ENCODE results near the gene ABHD5.

ABHD5 gene

GRCh38 chr3:43710607-43711006 is 19.9 kb downstream of the ABHD5 start:
- in situ Hi-C loops (cut with HindIII; ENCODE audit: low sequenced_read_pairs): no loop called here

DNA sequence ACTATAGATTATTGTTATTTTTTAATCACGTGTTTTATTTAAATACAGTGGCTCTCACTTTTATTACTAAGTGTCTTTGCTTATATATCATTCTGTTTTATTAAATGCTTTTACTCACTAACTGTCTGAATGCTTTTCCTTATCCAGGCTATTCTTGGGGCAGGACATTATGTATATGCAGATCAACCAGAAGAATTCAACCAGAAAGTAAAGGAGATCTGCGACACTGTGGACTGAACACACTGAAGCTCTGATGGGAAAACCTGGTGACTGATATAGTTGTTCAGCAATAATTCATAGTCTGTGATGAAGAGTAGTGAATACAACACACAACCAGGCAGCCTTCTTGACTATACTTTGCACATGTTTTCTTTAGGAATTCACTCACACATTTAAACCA is 27.6 kb downstream of the ABHD5 start:
- in situ Hi-C loops (cut with HindIII; ENCODE audit: low sequenced_read_pairs): no loop called here

DNA sequence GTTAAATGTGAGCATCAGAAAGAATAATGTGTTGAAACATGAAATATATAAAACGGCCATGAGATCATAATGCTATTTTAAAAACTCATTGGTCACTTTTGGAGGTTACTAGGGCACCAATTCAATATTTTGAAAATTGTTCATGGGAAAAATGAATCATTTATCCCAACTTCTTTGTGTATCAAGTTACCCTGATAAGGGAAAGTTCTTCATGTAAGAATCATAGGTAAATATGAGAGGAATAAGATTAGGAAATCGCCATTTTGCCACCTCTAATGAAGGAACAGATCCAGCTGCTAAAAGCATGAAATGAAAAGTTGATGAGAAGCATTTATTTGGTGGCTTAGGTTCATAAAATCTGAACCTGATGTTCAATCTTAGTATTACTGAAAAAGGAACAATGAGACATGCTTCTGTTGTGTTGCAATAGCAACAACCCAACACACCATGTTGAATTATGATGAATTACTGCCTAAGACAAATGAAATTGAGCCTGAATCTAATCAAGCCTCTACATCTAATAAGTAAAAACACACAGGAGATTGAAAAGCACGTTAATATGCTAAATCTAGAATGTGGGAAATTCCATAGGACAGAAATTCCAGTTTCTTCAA is 32.5 kb downstream of the ABHD5 start:
- in situ Hi-C loops (cut with HindIII; ENCODE audit: low sequenced_read_pairs): no loop called here

GRCh38 chr3:43726521-43726920 is 35.8 kb downstream of the ABHD5 start:
- in situ Hi-C loops (cut with HindIII; ENCODE audit: low sequenced_read_pairs): no loop called here

DNA sequence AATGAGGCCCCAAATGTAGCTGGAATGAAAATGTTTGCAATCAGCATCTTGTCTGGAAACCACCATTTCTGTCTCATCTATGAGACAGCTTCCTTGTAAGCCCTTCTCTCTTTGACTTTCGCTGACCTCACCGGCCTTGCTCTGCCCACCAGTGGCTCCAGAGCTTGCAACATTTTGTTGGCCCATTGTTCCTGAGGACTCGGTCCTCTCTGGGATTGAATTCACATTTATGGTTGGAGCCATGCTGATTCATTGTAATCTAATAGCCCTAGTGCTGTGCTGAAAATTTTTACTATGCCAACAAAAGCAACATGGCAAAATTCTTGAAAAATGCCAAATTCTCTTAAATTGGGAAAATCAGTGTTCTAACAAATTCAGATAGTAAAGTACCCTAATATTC is 37.2 kb downstream of the ABHD5 start:
- in situ Hi-C loops (cut with HindIII; ENCODE audit: low sequenced_read_pairs): no loop called here

DNA sequence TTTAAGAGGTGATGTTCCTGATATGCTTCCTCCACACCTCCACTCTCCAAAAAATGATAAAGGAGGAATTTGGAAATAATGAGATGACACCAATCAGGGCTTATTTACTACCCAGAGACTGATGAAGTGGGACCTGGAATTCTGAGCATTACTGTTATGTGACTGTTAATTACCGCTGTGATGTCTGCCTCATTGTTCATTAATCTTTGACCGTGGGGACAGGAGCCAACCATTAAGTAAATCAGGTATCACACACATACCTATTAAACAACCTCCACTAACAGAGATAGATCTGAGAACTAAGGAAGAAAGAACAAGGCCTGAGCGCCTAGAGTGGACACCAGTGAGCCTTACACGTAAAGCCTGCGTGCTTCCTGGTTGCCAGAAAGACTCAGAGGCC is 37.7 kb downstream of the ABHD5 start:
- in situ Hi-C loops (cut with HindIII; ENCODE audit: low sequenced_read_pairs): no loop called here

GRCh38 chr3:43728947-43729346 is 38.2 kb downstream of the ABHD5 start:
- in situ Hi-C loops (cut with HindIII; ENCODE audit: low sequenced_read_pairs): no loop called here

DNA sequence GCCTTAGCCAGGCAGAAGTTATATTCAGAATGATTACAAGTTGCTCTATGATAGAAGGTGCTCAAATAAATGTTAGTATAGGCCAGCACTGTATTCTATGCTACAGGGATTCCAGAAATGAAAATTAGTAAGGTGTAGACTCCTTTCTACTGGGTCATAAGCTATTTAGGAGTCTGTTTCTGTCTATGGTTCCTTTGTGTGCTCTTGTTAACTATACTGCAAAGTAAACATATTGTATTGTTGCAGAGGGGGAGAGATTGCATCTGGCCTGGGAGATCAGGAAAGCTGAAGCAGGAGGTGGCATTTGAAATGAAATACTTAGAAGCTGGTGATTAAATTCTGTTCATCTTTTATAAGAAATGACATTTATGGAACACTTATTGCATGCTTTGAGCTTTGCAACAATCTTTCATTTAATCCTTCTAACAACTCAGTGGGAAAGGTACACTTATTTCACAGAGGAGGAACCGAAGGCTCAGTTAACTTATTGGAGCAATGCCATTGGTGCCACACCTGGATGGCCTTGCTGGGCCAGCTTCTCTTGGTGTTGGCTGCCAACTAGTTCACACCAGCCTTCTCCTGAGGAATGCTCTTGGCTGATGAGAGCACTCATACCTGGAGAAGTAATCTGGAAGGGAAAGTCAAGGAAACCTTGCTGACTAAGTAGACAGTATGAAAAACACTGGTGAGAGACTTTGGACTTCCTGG is 39.1 kb downstream of the ABHD5 start:
- in situ Hi-C loops (cut with HindIII; ENCODE audit: low sequenced_read_pairs): no loop called here

- in situ Hi-C loops (cut with HindIII; ENCODE audit: low sequenced_read_pairs): no loop called here
Observed at GRCh38 chr3:43732747-43733425, 42.1 kb downstream of the ABHD5 start.

- in situ Hi-C loops (cut with HindIII; ENCODE audit: low sequenced_read_pairs): no loop called here
Observed at GRCh38 chr3:43733459-43734384, 43.0 kb downstream of the ABHD5 start.

GRCh38 chr3:43734685-43735084 is 43.9 kb downstream of the ABHD5 start:
- in situ Hi-C loops (cut with HindIII; ENCODE audit: low sequenced_read_pairs): no loop called here

DNA sequence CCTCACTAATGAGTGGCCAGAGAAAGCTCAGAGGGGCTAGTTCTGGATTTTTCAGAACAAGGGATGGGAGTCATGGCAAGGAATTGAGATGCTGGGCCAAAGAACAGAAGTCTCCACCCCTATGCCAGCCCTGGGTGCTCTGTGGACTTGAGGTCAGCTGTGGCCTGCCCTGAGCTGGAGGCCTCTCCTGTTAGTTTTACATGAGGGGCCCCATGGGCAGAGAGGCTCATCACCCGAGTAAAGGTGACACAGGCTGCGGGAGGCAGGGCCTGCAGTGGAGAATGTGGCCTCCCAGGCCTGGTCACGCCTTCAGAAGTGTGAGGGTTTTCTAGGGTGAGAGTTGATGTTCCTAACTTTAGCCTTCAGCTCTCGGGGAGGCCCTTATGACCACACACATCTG is 44.9 kb downstream of the ABHD5 start:
- in situ Hi-C loops (cut with HindIII; ENCODE audit: low sequenced_read_pairs): no loop called here

DNA sequence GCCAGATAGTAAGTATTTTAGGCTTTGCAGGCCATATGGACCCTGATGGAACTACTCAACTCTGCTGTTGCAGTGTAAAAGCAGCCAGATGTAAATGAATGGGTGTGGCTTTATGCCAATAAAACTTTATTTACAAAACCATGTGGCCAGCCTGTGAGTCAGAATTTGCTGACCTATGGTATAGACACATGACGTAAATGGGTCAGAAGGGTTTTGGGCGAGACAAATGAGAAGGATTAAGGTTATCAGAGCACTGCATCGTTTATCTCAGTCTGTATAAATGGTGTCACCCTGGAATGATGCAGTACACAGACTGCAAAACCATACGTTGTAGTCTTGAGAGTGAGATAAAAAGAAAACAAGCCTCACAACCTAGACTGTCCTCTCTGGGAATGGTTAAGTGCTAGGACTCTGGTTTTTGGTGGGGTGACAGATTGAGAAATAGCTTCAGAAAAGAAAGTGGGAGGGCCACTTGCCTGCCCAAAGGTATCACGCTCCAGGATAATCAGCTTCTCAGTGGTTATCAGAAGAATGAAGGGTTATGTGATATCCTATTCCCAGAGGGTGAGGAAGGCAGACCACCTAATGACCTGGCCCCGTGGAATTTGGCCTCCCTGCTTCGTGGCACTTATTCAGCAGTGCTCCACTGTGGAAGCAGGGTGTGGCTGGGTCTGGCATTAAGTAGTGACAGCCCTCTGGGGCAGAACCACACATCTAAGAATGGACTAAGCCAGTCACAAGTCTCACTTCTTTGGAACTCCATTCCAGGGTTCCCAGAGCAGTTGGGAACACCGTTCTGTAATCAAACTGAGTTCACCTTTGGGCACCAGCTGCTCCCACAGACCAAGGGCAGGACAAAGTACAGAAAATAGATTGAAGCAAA is 46.1 kb downstream of the ABHD5 start:
- in situ Hi-C loops (cut with HindIII; ENCODE audit: low sequenced_read_pairs): no loop called here

GRCh38 chr3:43738305-43738704 is 47.6 kb downstream of the ABHD5 start:
- in situ Hi-C loops (cut with HindIII; ENCODE audit: low sequenced_read_pairs): no loop called here

DNA sequence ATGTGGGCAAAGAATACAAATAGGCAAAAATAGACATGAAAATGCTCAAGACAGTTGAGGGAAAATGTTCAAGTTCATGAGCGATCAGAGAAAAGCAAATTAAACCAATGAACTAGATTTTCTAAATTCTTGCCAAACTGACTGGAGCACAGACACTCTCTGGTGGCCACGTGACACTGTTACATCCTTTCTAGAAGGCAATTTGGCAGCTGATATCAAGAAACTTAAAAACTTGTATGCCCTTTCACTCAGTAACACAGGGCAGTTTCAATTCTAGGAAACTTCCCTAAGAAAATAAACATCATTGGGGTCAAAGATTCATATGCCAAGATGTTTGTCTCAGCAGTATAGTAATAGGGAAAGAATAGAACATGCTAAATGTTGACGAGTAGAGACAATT is 52.2 kb downstream of the ABHD5 start:
- in situ Hi-C loops (cut with HindIII; ENCODE audit: low sequenced_read_pairs): no loop called here

- in situ Hi-C loops (cut with HindIII; ENCODE audit: low sequenced_read_pairs): no loop called here
Observed at GRCh38 chr3:43747641-43748040, 56.9 kb downstream of the ABHD5 start.

- in situ Hi-C loops (cut with HindIII; ENCODE audit: low sequenced_read_pairs): no loop called here
Observed at GRCh38 chr3:43748179-43748578, 57.4 kb downstream of the ABHD5 start.

- in situ Hi-C loops (cut with HindIII; ENCODE audit: low sequenced_read_pairs): no loop called here
Observed at GRCh38 chr3:43748645-43749044, 57.9 kb downstream of the ABHD5 start.

GRCh38 chr3:43752905-43753304 is 62.2 kb downstream of the ABHD5 start:
- in situ Hi-C loops (cut with HindIII; ENCODE audit: low sequenced_read_pairs): no loop called here

Data from DLD1 (cell line).